Kasumi-1 (cell line): Measurements from ENCODE around the gene MUC21.

ENCODE experiments used
- DNase-seq, 2 experiments: peaks; one replicate each; lab custom pipeline; 2025; lab: John Stamatoyannopoulos, UW

The MUC21 gene

DNA sequence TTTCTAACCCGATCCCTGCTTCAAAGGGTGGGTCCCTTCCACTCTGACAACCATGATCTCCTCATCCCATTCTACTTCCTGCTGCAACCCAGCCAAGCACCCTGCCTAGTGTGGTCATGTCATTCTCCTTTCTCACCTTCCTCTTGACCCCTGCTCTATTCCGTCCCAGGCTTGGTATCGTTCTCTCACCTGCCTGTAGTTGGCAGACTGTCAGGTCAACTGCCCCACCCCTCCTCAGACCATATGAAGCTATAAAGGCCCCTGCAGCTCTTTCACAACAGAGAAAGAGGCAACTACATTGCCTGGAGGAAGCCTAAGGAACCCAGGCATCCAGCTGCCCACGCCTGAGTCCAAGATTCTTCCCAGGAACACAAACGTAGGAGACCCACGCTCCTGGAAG, at the start of gene MUC21:
MUC21 (plus strand) TSS at position 280 of the 400 bp plus-strand sequence. CDS start 241 bp downstream, outside the sequence.
- no peak for DNase-seq

GRCh38 chr6:30935018-30935417, 48.5 kb upstream of the MUC21 start:
- DNase-seq: no peak

- DNase-seq: no peak
Observed at GRCh38 chr6:30937265-30937664, 46.3 kb upstream of the MUC21 start.

- no peak for DNase-seq
Observed at GRCh38 chr6:30938730-30939129, 44.8 kb upstream of the MUC21 start.

GRCh38 chr6:30939473-30939872, 44.0 kb upstream of the MUC21 start:
- DNase-seq: no peak

DNA sequence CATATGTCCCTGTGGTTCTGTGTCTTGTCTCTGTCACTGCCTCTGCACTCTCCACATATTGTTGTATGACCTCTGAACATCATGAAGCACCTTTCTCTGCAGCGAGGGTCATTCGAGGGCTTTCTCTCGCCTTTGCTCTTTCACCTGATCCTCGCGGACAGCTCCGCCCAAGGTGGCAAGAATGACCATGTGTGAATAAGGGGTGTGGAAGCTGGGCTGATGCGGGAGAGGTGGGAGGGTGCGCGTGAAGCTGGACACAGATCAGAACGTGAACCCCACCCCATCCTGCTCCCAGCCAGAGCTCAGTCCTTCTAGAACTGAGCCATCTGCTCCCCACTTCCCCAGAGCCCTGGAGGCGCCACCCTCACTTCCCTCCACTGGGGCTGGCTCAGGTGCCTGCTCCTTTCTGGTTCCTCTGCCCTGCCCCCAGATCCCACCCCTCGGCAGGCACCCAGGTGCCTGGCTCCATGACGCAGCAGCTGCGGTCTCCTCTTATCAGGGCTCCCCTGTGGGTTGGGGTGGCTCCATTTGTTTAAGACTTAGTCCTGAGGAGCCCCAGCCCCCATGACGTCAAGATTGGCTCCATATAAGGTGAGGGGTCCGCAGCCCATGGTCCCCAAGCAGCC, 43.0 kb upstream of the MUC21 start, which contains the start of gene MUCL3:
MUCL3 (plus strand) TSS at position 613 of the 626 bp plus-strand sequence. CDS start 27 bp downstream, outside the sequence.
- no peak for DNase-seq

DNA sequence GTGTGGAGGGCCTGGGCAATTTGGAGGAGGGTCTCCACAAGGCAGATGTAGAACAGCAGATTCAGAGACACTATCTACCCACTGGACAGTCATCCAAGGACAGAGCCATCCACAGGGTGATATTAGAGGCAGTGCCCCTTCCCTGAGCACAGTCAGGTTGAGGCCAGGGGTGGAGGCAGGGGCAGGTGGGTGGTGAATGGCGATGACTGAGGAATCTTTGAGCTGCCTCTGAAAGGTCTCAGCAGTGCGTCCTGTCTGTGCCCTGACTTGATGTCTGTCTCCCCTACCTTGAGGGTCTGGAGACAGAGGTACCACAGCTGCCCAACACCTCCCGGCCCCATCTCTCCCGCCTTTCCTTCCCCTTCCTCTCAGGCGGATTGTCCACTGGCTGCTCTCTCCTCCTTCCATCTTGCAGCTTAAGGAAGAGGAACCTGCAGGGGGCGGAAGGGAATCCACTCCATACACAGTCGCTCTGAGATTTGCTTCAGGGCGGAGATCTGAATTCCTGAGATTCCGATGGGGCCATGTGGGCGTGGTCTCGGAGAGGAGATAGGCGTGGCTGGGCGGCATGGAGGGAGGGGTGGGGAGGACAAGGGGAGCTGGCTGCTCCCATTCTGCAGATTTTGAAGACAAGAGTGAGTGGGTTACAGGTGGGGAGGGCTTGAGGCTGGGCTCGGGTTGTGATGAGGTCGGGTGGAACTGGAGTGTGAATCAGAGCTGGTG, 41.0 kb upstream of the MUC21 start:
- DNase-seq: no peak

DNA sequence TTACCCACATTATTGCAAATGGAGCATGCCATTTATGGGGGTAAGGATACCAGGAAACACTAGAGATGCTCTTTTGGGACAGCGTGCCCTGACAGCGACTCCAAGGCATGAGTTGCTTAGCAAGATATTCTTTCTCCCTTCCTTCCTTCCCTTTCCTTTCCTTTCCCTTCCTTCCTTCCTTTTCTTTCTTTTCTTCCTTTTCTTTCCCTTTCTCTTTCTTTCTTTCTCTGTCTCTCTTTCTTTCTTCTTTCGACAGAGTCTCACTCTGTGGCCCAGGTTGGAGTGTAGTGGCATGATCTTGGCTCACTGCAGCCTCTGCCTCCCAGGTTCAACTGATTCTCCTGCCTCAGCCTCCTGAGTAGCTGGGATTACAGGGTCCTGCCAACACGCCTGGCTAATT, 39.5 kb upstream of the MUC21 start:
- DNase-seq: no peak

DNA sequence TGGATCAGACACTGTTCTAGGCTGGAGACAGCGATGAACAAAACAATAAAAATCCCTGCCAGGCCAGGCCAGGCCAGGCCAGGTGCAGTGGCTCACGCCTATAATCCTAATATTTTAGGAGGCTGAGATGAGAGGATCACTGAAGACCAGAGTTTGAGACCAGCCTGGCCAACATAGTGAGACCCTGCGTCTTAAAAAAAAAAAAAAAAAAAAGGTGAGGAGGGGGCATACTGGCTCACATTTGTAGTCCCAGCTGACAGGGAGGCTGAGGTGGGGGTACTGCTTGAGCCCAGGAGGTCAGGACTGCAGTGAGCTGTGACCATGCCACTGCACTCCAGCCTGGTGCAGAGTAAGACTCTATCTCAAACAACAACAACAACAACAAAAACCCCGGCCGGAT, 38.2 kb upstream of the MUC21 start:
- no peak for DNase-seq

- no peak for DNase-seq
Observed at GRCh38 chr6:30947231-30947630, 36.3 kb upstream of the MUC21 start.

DNA sequence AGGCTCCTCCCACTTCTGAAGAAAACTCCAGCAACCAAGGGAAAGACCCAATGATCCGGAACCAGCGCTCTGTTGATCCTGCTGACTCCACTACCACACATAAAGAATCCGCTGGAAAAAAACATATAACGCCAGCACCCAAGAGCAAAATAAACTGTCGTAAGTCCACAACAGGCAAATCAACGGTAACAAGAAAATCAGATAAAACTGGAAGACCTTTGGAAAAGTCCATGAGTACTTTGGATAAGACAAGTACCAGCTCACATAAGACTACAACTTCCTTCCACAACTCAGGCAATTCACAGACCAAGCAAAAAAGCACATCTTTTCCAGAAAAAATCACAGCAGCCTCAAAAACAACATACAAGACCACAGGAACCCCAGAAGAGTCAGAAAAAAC, 34.7 kb upstream of the MUC21 start:
- DNase-seq: no peak

- no peak for DNase-seq
Observed at GRCh38 chr6:30951907-30952469, 31.5 kb upstream of the MUC21 start.

DNA sequence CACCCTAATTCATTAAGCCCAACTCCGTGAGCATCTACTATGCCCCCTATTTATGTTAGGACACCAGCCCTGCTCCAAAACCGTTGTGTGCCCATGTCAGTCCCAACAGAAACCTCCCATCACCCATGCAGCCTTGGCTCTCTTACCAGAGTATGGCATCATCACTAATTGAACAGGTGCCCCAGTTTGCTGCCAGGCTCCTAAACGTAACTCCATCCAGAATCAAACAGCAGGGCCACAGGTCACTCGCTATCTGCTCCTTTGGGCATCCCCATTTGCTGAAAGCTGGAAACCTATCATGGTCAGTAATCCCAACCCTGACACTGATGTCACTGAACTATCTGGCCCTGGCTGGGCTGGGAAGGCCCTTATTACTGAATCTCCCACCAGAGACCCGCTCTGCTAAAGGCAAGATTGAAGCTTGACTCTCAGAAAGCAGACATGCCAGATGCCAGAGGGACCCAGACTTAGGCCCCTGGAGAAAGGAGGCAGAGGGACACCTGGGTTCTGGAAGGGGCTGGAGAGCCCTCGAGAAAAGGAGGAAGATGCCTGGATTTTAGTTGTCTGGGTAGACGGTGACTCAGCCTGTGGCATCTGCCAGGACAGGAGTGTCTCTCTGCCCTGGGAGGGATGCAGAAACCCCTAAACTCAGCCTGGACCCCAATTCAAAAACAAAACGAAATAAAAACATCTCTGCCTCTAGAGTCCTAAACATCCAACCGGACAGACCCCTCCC, 28.7 kb upstream of the MUC21 start:
- peak in 1 of 2 experiments; percentile 22 for DNase-seq

DNA sequence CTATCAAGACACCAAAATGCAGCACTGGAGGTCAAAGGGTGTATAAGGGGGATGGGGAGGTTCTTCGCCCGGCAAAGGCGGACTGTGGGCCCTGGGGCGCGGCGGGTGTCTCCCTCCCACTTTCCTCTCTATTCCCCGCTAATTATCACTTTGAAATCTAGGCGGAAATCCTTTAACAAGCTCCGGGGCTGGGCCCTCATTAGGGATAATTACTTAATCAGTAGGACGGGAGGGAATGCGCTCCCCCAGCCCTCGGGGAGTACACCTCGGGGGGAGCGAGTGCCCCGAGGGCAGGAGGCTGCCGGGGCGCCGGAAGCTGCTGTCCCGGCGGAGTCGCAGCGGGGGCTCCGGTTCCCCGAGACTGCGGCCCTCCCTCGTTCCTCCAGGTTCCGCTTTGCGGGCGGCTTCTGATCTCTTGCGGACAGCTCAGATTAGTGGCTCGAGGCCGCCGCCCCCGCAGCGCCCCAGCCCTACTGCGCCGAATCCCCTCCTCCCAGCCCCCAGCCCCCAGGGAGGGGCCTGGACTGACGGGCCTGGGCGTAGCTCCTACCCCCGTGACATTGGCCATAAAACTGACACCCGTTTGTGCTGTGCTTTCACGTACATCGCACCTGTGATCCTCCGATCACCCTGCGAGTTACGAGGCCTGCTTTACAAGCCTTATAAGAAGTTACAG, 28.0 kb upstream of the MUC21 start:
- DNase-seq: peak; percentile 46 to 54

- no peak for DNase-seq
Observed at GRCh38 chr6:30957716-30958115, 25.8 kb upstream of the MUC21 start.

DNA sequence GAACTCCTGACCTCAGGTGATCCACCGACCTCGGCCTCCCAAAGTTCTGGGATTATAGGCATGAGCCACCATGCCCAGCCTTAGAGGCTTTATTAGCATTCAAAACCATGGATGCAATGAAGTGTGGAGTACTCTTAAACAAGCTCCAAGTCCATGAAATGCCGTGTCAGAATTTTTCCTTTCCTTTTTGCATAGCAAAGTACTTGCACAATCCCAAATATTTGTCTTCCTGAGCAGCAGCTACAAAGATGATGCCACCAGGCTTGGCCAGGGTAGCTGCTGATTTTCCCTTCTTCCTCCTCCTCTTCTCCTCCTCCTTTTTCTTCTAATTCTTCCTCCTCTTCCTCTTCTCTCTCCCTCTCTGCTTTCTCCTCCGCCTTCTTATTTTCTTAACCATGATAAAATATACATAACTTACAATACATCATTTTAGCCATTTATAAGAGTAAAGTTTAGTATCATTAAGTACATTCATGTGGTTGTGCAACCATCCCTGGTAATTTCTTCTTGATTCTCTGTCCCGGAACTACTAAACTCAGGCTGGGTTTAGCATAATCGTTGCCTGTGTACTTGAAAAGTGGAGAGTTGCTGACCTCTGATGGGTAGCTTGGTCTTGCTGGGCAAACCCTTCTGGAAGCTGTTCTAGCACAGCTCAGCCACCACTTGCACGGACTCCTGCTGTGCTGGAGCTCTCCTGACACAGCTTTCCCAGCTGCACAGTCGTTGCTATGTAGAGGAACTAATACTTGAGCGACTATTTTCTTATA, 22.4 kb upstream of the MUC21 start:
- no peak for DNase-seq

DNA sequence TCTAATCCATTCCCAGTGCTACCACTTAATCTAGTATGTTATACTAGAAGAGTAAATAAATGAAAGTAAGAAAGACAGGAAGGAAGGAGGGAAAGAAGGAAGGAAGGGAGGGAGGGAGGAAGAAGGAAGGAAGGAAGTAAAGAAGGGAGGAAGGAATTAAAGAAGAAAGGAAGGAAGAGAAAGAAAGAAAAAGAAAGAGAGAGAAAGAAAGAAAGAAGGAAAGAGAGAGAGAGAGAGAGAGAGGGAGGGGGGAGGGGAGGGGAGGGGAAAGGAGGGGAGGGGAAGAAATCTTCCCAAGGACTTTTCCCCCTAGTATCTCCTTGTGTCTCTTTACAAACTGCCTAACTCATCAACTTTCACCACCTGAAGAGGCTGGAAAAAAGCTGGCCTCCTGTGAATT, 20.8 kb upstream of the MUC21 start:
- DNase-seq: no peak

DNA sequence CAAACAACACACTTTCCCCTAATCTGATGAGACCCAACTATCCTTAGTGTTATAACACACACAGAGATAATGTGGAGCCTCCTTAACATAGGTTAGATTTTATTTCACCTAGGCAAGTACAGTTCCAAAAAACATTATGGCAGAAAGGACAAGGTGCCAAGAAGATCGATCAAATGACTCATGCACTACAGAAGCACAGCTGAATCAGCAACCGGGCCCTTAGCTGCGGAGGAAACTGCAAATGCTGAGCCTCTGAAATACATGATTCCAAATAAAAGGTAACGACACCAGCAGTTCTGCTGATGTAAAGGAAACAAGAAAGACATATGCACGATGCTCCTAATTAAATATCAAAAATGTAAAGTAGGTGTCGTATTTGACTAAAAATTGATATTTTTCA, 19.9 kb upstream of the MUC21 start:
- no peak for DNase-seq

DNA sequence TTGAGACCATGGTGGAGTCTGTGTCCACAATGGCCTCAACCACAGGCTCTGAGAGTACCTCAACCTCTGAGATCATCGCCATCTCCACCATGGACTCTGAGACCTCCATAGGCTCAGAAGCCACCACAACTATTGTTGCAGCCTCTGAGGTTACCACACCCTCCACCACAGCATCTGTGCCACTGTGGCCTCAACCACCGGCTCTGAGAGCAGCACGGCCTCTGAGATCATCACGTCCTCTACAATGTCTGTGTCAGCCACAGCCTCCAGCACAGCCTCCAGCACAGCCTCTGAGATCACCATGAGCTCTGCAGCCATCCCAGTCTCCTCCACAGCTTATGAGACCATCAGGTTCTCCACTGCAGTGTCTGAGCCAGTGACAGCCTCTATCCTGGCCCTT, 19.4 kb upstream of the MUC21 start:
- DNase-seq: no peak

- DNase-seq: no peak
Observed at GRCh38 chr6:30965140-30965601, 18.3 kb upstream of the MUC21 start.

DNA sequence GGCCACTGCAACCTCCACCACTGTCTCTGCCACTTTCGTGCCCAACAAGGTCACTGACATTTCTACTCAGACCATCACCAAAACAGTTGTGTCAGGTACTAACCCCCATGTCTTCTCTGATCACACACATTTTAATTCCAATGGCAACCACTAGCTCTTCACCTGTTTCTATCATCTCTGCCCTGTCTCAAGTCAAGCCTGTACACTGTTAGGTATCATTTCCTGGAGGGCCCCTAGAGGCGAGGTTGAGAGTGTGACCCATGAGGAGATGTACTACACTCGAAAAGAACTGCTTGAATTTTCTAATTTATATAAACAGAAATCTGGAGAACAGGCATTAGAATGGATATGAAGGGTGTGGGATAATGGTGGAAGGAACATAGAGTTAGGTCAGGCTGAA, 17.4 kb upstream of the MUC21 start:
- DNase-seq: no peak
